MCF 10A (cell line): Measurements from ENCODE around the gene ACOT7. TPM values are rescaled to one million over a fixed set of nuclear protein-coding genes. Genes with fewer than 3 reads are reported as not detected.

Experiments
- BruUV-seq: library from RNA; stranded (reverse); fragments of 400-500 nt; replicated peaks from 2 replicates; lab custom pipeline; 2021; lab: Mats Ljungman, UMichigan
- CTCF ChIA-PET: fragments of 300-600 bp; sonication (Branson Sonifier 250); formaldehyde crosslinking; extraction: SDS; loops from one replicate; lab custom pipeline; 2021; ENCODE audit warnings: antibody characterized with exemption, inconsistent platforms; lab: Yijun Ruan, JAX
- POLR2A ChIA-PET: fragments of 300-600, 350-650 bp; sonication (Branson Sonifier 250); formaldehyde crosslinking; extraction: SDS; loops from one replicate; lab custom pipeline; 2020; ENCODE audit warnings: antibody characterized with exemption, inconsistent platforms; lab: Yijun Ruan, JAX
- DNase-seq: peaks from one replicate; pipeline ENCODE4 v3.0.0-alpha.2; 2018; ENCODE audit not compliant: unreplicated experiment
- H3K27ac Mint-ChIP-seq: one replicate; pipeline ENCODE4 v1.8.0; 2022; ENCODE audit warnings: mild to moderate bottlenecking, low read depth, mixed read lengths; ENCODE audit not compliant: unreplicated experiment
- H3K27me3 Mint-ChIP-seq: one replicate; pipeline ENCODE4 v1.8.0; 2022; ENCODE audit warnings: mixed read lengths; ENCODE audit not compliant: insufficient read depth, unreplicated experiment
- H3K36me3 Mint-ChIP-seq: one replicate; pipeline ENCODE4 v1.8.0; 2022; ENCODE audit warnings: mild to moderate bottlenecking, moderate library complexity, mixed read lengths; ENCODE audit not compliant: insufficient read depth, unreplicated experiment
- H3K4me1 Mint-ChIP-seq: one replicate; pipeline ENCODE4 v1.8.0; 2022; ENCODE audit warnings: mixed read lengths; ENCODE audit not compliant: insufficient read depth, unreplicated experiment
- H3K4me3 Mint-ChIP-seq: one replicate; pipeline ENCODE4 v1.8.0; 2022; ENCODE audit warnings: mild to moderate bottlenecking, moderate library complexity, mixed read lengths; ENCODE audit not compliant: unreplicated experiment
- H3K9me3 Mint-ChIP-seq: one replicate; pipeline ENCODE4 v1.8.0; 2022; ENCODE audit warnings: mixed read lengths; ENCODE audit not compliant: unreplicated experiment
- CTCF ChIP-seq: fragments of 200-600 bp; IDR thresholded peaks from one replicate; pipeline ENCODE4 v1.8.0; 2022; ENCODE audit warnings: antibody characterized with exemption, mild to moderate bottlenecking; ENCODE audit not compliant: unreplicated experiment
- intact Hi-C: fragments of 100-400 bp; cut with micrococcal nuclease; formaldehyde crosslinking; loops from 2 replicates; pipeline ENCODE4 v1.14.1; 2022
- total RNA-seq: library from RNA; stranded (reverse); gene quantifications from 2 replicates; pipeline ENCODE4 v1.2.3, GENCODE V29; 2022

ACOT7 gene
- total RNA-seq, 1 experiment from 2014 or later: 117 TPM

- Mint-ChIP-seq H3K4me1 (peaks cover 11% of the 10 kb centered on the region), H3K9me3 (no peaks in the 10 kb centered on the region), H3K27ac (no peak overlapping the region), H3K27me3 (no peaks in the 10 kb centered on the region), H3K36me3 (no peaks in the 10 kb centered on the region), H3K4me3 (no peak overlapping the region)
- BruUV-seq: no TSS peak
- CTCF ChIA-PET: interaction anchor here (0.7 to 5.8 kb wide), 2 partner anchors 9 to 230 kb away, joined by 4 to 52 read pairs; no protein-coding TSS in a partner anchor
- no peak for DNase-seq
- intact Hi-C loops: no loop called here
- no peak for TF ChIP-seq CTCF
- POLR2A ChIA-PET: no interaction called here
These were observed 138.9 kb downstream of the ACOT7 start for GRCh38 chr1:6254691-6255090.

- ChIA-PET POLR2A (no interaction called here), CTCF (interaction anchor here (0.6 kb wide), 1 partner anchor 68 kb away, joined by 4 read pairs; no protein-coding TSS in a partner anchor)
- no TSS peak for BruUV-seq
- Mint-ChIP-seq H3K4me3 (no peak overlapping the region), H3K4me1 (no peaks in the 10 kb centered on the region), H3K9me3 (no peaks in the 10 kb centered on the region), H3K36me3 (no peaks in the 10 kb centered on the region), H3K27ac (no peak overlapping the region), H3K27me3 (no peaks in the 10 kb centered on the region)
- TF ChIP-seq CTCF: no peak
- DNase-seq: no peak
- intact Hi-C loops: no loop called here
These were observed 140.2 kb downstream of the ACOT7 start for GRCh38 chr1:6253380-6253779.

GRCh38 chr1:6252374-6252710 lies 141.2 kb downstream of the ACOT7 start:
- no peak for TF ChIP-seq CTCF
- ChIA-PET CTCF (interaction anchor here (0.7 to 1.9 kb wide), 4 partner anchors 49 to 358 kb away, joined by 3 to 5 read pairs (median 4); no protein-coding TSS in a partner anchor), POLR2A (no interaction called here)
- no peak overlapping the region for H3K4me3 Mint-ChIP-seq
- no peak overlapping the region for H3K27ac Mint-ChIP-seq
- H3K36me3 Mint-ChIP-seq: no peaks in the 10 kb centered on the region
- intact Hi-C loops: no loop called here
- no peak for DNase-seq
- no peaks in the 10 kb centered on the region for H3K27me3 Mint-ChIP-seq
- BruUV-seq: no TSS peak
- no peaks in the 10 kb centered on the region for H3K9me3 Mint-ChIP-seq
- H3K4me1 Mint-ChIP-seq: no peaks in the 10 kb centered on the region

- BruUV-seq: no TSS peak
- Mint-ChIP-seq H3K27me3 (no peaks in the 10 kb centered on the region), H3K4me3 (no peak overlapping the region), H3K9me3 (no peaks in the 10 kb centered on the region), H3K27ac (no peak overlapping the region), H3K36me3 (no peaks in the 10 kb centered on the region), H3K4me1 (peaks cover under 1% of the 10 kb centered on the region)
- no peak for DNase-seq
- intact Hi-C loops: no loop called here
- POLR2A ChIA-PET: no interaction called here
- CTCF ChIA-PET: interaction anchor here (0.6 to 1.9 kb wide), 6 partner anchors 185 to 442 kb away, joined by 3 to 5 read pairs (median 4); partner anchors contain the start of gene TAS1R1
- no peak for TF ChIP-seq CTCF
These were observed 141.7 kb downstream of the ACOT7 start for GRCh38 chr1:6251681-6252373.
